ENCODE data around the gene PLA2G6.

- no peak for TF ChIP-seq EP300 (IDR thresholded peaks at IDR 0.05)
- no peak for TF ChIP-seq CTCF (IDR thresholded peaks at IDR 0.05)
These were observed 13.6 kb downstream of the PLA2G6 start for GRCh38 chr22:38167988-38168407.
